HG03460 (cell line): ENCODE measurements around the gene ZYG11A.
A peak's percentile ranks its signal among the peaks of the same experiment; 100 is the strongest.
"Not testable (repeated sequence)": the region's sequence is repeated elsewhere in the genome, so short reads cannot be mapped to it uniquely, and the experiment has no call there.

Source experiments
- ATAC-seq: cut with Tn5 transposase; IDR thresholded peaks from one replicate; pipeline ENCODE4 v1.9.1; 2021; ENCODE audit not compliant: unreplicated experiment

ZYG11A gene

GRCh38 chr1:52842643-52843310 lies at the start of gene ZYG11A:
Gene ZYG11A (plus strand): TSS chr1:52842760. CDS start chr1:52842884, 124 bp downstream.
- ATAC-seq: peak; percentile 88

DNA sequence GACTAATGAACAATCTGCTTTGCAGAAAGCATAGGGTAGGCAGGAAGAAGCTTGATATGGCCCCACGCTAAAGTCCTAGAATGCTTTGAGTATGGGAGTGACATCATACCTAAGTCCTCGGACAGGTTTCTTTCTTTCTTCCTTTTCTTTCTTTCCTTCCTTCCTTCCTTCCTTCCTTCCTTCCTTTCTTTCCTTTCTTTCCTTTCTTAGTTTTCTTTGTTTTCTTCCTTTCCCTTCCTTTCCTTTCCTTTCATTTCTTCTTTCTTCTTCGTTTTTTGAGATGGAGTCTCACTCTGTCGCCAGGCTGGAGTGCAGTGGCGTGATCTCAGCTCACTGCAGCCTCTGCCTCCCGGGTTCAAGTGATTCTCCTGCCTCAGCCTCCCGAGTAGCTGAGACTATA lies 48.8 kb upstream of the ZYG11A start:
- not testable (repeated sequence) for ATAC-seq

DNA sequence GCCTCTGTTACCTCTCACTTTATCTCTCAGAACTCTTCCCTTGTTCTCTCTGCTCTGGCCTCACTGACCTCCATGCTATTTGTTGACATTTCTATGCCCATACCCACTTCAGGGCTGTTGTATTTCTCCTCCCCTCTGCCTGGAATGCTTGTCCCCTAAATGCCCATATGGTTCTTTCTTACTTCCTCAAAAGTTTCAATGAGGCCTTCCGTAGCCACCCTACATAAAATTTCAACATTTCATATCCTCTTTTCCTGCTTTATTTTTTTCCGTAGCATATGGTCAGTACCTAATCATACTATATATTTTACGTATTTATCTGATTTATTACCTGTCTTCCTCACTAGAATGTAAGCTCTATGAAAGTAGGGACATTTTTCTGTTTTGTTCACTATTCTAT lies 47.1 kb upstream of the ZYG11A start:
- no peak for ATAC-seq

DNA sequence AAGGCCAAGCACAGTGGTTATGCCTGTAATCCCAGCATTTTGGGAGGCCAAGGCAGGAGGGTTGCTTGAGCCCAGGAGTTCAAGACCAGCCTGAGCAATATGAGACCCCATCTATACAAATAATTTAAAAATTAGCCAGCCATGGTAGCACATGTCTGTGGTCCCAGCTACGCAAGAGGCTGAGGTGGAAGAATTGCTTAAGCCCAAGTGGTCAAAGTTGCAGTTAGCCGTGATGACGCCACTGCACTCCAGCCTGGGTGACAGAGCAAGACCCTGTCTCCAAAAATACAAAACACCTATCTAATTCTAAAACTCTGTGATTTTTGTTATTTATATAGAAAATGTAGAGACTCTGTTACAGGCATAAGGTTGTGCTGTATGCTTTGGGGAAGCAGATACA lies 44.2 kb upstream of the ZYG11A start:
- no peak for ATAC-seq

GRCh38 chr1:52801011-52801410 lies 41.5 kb upstream of the ZYG11A start:
- ATAC-seq: no peak

DNA sequence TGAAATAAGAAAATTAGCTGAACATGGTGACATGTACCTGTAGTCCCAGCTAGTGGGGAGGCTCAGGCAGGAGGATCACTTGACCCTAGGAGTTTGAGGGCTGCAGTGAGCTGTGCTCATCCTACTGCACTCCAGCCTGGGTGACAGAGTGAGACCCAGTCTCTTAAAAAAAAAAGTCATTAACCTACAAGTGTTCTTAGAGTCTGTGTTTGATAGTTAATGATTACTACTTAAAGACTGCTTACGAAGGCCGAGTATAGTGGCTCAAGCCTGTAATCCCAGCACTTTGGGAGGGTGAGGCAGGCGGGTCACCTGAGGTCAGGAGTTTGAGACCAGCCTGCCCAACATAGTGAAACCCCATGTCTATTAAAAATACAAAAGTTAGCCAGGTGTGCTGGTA lies 38.5 kb upstream of the ZYG11A start:
- ATAC-seq: not testable (repeated sequence)

DNA sequence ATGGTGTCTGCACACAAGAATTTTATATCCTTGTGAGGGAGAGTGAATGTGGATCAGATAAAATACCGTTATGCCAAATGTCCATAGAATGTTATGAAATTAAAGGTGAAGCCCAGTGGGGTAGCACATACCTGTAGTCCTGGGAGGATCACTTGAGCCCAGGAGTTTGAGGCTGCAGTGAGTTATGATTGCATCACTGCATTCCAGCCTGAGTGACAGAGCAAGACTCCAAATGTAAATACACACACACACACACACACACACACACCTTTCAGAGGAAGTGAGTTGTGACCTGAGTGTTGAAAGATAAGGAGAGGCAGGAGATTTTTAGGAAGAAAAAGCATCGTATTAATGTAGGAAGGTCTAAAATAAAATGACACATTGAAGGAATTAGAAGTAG lies 28.1 kb upstream of the ZYG11A start:
- ATAC-seq: no peak

DNA sequence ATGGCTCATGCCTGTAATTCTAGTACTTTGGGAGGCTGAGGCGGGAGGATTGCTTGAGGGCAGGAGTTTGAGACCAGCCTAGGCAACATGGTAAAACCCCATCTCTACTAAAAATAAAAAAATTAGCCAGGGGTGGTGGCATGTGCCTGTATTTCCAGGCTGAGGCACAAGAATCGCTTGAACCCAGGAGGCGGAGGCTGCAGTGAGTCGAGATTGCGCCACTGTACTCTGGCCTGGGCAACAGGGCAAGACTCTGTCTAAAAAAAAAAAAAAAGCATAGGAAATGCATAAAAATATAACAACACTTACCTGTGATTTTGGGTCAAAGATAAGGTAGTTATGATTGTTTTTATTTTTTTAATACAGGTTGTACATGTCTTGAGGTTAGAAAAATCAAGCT lies 21.7 kb upstream of the ZYG11A start:
- not testable (repeated sequence) for ATAC-seq

- ATAC-seq: no peak
Observed at GRCh38 chr1:52825868-52826267, 16.7 kb upstream of the ZYG11A start.

DNA sequence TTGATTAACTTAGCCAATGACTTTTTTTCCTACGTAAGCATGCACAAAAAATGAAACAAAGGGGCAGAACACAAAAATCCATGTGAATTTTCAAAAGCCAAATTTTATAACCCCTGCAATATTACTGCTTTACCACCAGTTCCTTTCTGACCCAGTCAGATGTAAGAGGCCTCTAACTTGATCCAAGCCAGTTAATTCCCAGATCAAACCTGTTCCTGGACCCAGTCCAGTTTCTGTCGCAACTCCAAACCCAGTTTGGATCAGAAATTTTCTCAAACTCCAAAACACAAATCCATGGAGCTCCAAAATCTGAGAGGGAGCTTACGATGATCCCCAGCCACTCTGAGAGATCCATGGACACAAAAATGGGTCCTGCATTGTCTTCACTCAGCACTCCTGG lies 7.8 kb upstream of the ZYG11A start:
- no peak for ATAC-seq

DNA sequence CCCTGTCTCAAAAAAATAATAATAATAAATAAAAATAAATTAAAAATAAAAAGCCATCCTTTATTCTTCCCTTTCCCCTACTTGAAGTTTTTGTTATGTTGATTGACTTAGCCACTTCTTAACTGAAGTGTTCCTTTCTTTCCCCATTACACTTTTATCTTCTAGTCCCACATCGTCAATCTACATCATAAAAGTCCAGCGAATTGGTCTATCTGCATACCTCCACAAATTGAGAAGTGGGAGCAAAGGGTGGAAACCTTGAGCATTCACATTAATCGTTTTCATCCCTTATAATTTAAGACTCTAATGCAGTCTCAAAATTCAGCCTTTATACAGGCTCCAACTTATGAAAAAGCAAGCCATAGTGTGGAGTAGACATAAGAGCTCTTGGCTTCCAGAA lies 6.5 kb upstream of the ZYG11A start:
- no peak for ATAC-seq

- ATAC-seq: not testable (repeated sequence)
Observed at GRCh38 chr1:52839175-52839574, 3.4 kb upstream of the ZYG11A start.

DNA sequence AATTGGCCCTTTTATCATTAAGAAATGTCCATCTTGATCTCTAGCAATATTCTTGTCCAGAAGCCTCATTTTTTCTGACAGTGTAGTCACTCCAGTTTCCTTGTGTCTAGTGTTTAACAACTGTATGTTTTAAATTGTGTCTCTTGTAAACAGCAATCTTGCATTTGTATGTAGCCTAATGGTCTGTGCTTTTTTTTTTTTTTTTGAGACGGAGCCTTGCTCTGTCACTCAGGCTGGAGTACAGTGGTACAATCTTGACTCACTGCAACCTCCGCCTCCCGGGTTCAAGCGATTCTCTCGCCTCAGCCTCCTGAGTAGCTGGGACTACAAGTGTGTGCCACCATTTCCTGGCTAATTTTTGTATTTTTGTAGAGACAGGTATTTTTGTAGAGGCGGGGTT lies 2.6 kb downstream of the ZYG11A start:
- ATAC-seq: not testable (repeated sequence)

- no peak for ATAC-seq
Observed at GRCh38 chr1:52848423-52848822, 5.9 kb downstream of the ZYG11A start.

DNA sequence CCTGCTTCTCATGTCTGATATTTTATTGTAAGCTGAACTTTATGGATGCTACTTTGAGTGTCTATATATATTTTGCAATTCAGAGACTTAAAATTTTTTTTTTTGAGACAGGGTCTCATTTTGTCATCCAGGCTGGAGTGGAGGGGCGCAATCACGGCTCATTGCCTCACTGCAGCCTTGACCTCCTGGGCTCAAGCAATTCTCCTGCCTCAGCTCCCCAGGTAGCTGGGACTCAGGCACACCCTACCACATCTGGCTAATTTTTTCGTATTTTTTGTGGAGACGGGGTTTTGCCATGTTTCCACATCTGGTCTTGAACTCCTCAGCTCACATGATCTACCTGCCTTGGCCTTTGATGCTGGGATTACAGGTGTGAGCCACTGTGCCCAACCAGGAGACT lies 8.4 kb downstream of the ZYG11A start:
- no peak for ATAC-seq

- ATAC-seq: no peak
Observed at GRCh38 chr1:52852854-52853253, 10.3 kb downstream of the ZYG11A start.

DNA sequence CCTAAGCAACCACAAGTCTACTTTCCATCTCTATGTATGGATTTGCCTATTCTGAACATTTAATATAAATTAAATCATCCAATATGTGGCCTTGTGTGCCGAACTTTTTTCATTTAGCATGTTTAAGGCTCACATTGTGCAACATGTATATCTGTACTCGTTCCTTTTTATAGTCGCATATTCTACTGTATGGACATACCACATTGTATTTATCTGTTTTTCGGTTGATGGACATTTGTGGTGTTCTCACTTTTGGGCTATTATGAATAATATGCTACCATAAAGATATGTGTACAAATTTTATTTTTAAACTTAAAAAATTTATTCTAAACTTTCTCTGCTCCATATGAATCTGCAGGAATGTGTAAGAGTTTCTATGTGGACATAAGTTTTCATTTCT lies 13.0 kb downstream of the ZYG11A start:
- no peak for ATAC-seq

- no peak for ATAC-seq
Observed at GRCh38 chr1:52856026-52856425, 13.5 kb downstream of the ZYG11A start.

DNA sequence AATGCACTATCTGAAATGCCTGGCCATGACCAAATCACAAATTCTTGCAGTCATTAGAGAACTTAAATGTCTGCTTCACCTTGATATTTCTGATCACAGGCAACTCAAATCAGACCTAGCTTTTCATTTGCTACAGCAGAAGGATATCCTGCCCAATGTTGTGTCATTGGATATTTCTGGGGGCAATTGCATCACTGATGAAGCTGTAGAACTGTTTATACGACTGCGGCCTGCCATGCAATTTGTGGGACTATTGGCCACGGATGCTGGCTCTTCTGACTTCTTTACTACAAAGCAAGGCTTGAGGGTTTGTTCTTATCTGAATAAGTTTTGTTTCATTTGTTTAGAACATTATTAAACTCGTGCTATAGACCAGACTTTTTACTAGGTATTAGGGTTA lies 14.9 kb downstream of the ZYG11A start:
- no peak for ATAC-seq

DNA sequence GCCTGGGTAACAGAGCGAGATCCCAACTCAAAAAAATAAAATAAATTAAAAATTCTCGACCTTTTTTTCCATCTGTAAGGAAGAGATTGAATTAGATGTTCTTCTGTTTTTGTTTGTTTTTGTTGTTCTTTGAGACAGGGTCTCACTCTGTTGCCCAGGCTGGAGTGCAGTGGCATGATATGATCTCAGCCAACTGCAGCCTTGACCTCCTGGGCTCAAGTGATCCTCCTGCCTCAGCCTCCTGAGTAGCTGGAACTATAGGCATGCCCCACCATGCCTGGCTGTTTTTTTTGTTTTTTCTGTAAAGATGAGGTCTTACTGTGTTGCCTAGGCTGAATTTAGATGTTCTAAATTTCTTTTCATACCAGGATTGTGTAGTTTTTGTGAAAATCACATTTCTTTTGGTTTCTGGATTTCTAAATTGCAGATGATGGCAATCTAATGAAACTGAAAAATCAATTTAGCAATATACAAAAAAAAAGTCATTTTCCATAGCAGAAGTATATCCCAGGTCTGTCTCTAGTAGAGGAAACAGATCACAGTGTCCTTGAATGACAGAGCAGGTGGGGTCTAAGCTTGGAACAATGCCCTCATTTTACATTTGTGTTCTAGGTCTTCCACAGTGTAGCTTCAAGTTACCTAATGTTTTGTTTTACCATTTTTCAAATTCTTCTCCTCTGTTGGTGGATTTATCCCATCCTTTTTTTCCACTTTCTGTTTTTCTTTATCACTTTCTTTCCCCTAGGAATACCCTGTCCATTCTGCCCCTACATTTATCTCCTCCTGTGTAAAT lies 20.3 kb downstream of the ZYG11A start:
- ATAC-seq: no peak

DNA sequence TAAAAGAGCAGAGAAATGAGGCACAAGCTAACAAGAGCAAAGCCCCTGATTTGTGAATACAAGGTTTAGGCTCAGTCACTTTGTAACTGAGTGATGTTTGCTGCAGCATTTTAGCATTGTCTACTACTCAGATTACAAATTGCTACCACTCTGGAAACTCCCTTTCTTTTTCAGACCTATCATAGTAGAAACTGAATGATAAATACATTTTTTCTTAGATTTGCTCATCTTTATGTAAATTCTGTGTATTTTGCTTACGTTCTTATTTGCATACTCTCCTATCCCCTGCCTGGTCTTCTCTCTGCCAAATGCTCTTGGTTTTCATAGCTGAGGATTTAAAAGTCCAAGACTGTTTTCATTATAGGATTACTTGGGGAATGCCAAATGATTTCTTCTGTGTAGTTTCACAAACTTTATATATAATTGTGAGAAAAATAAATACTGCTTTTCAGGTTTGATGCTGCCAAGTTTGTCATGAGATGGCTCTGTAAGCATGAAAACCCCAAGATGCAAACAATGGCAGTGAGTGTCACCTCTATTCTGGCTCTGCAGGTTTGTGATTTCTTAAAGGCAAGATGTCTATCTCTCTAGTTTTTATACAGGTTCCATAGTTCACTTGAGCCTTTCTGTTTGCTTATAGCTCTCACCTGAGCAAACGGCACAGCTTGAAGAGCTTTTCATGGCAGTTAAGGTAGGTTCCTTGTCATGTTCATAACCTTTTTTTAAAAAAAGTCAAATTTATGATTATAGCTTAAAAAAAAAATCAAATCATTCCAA lies 24.7 kb downstream of the ZYG11A start:
- ATAC-seq: peak; percentile 90

DNA sequence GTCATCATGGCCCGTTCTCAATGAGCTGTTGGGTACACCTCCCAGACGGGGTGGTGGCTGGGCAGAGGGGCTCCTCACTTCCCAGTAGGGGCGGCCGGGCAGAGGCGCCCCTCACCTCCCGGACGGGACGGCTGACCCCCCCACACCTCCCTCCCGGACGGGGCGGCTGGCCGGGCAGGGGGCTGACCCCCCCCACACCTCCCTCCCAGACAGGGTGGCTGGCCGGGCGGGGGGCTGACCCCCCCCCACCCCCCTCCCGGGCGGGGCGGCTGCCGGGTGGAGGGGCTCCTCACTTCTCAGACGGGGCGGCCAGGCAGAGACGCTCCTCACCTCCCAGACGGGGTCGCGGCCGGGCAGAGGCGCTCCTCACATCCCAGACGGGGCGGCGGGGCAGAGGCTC lies 27.2 kb downstream of the ZYG11A start:
- ATAC-seq: not testable (repeated sequence)
